T-cell (primary cell): ENCODE data around the gene CEP250. TPM values are rescaled to one million over a fixed set of nuclear protein-coding genes. Genes with fewer than 3 reads are reported as not detected.

Experiments
- ATAC-seq, 4 experiments: fragments of 200-7000 bp in 3 of 4; fragments of 150-1000 bp in 1 of 4; cut with Tn5 transposase; replicated peaks in 1 of 4; 1 replicate in 3 of 4; 2 replicates in 1 of 4; pipeline ENCODE4 v1.10.0; 2021; ENCODE audit warnings: moderate library complexity in 3 of 4, mild to moderate bottlenecking in 2 of 4, moderate number of reproducible peaks in 1 of 4
- CTCF ChIA-PET, 2 donors: fragments of 300-600 bp; sonication (Branson Sonifier 250); formaldehyde crosslinking; loops; one replicate each; lab custom pipeline; 2022; ENCODE audit warnings: antibody characterized with exemption in 2 of 2; lab: Charles Lee
- POLR2A ChIA-PET, 2 donors: fragments of 300-600 bp; sonication (Branson Sonifier 250); formaldehyde crosslinking; loops; one replicate each; lab custom pipeline; 2022; ENCODE audit warnings: antibody characterized with exemption in 2 of 2; lab: Charles Lee
- DNase-seq, 35 experiments: peaks; one replicate each; pipeline versions ENCODE4 v3.0.0 to v3.0.0-alpha.2; 2013 to 2023
- H3K27ac ChIP-seq: one replicate; pipeline ENCODE4 v1.5.1; 2013; ENCODE audit warnings: low read length
- H3K27me3 ChIP-seq, 2 experiments: replicated peaks in 1 of 2; 1 replicate in 1 of 2; 2 replicates in 1 of 2; pipeline versions ENCODE4 v1.6.1 to v1.7.0; 2013; ENCODE audit warnings: low read length in 1 of 2, mixed read lengths in 1 of 2; ENCODE audit not compliant: control insufficient read depth in 2 of 2, insufficient read depth in 2 of 2; ENCODE audit errors: extremely low read depth in 1 of 2
- H3K36me3 ChIP-seq, 2 donors: 1 replicate in 1 of 2; 2 replicates in 1 of 2; pipeline versions ENCODE4 v1.6.1 to v1.7.0; 2013; ENCODE audit warnings: low read length in 1 of 2; ENCODE audit not compliant: control insufficient read depth in 2 of 2, insufficient read depth in 1 of 2; ENCODE audit errors: extremely low read depth in 1 of 2
- H3K4me1 ChIP-seq, 2 experiments: 1 replicate in 1 of 2; 2 replicates in 1 of 2; pipeline versions ENCODE4 v1.6.1 to v1.7.0; 2013; ENCODE audit warnings: low read length in 2 of 2, mixed read lengths in 1 of 2; ENCODE audit not compliant: insufficient read depth in 2 of 2, control insufficient read depth in 1 of 2; ENCODE audit errors: extremely low read depth in 1 of 2
- H3K4me3 ChIP-seq, 2 donors: 1 replicate in 1 of 2; 2 replicates in 1 of 2; pipeline versions ENCODE4 v1.5.1 to v1.7.0; 2013; ENCODE audit warnings: mild to moderate bottlenecking in 2 of 2, low read length in 1 of 2, moderate library complexity in 1 of 2; ENCODE audit not compliant: control insufficient read depth in 1 of 2; ENCODE audit errors: extremely low read depth in 1 of 2
- H3K9me3 ChIP-seq: 2 replicates; pipeline ENCODE4 v1.7.0; 2013
- H3K27ac Mint-ChIP-seq, 2 donors: one replicate each; pipeline ENCODE4 v1.8.0; 2020 to 2021; ENCODE audit warnings: mild to moderate bottlenecking in 2 of 2, mixed read lengths in 2 of 2
- H3K27me3 Mint-ChIP-seq, 2 donors: one replicate each; pipeline ENCODE4 v1.8.0; 2021 to 2022; ENCODE audit warnings: mixed read lengths in 2 of 2
- H3K36me3 Mint-ChIP-seq: one replicate; pipeline ENCODE4 v1.8.0; 2021; ENCODE audit warnings: mixed read lengths
- H3K4me1 Mint-ChIP-seq, 3 donors: one replicate each; pipeline ENCODE4 v1.8.0; 2020 to 2022; ENCODE audit warnings: mixed read lengths in 3 of 3, mild to moderate bottlenecking in 1 of 3
- H3K4me3 Mint-ChIP-seq, 3 donors: one replicate each; pipeline ENCODE4 v1.8.0; 2020 to 2022; ENCODE audit warnings: mild to moderate bottlenecking in 3 of 3, mixed read lengths in 3 of 3, moderate library complexity in 3 of 3
- H3K9me3 Mint-ChIP-seq, 3 donors: one replicate each; pipeline ENCODE4 v1.8.0; 2020 to 2022; ENCODE audit warnings: mixed read lengths in 3 of 3
- whole genome bisulfite sequencing: methylation state at CpG from one replicate; pipeline ENCODE4 v1.1.5; 2013; ENCODE audit warnings: missing lambda C conversion rate; ENCODE audit not compliant: insufficient coverage; 5-methylcytosine and 5-hydroxymethylcytosine counted together
- total RNA-seq, 35 experiments: library from RNA in 6 of 35; stranded (reverse) in 6 of 35; fragments of 120-200 nt in 1 of 35; gene quantifications; one replicate each; pipeline versions ENCODE4 v1.2.1 to v1.2.4 and lab custom pipeline; 2013 to 2026

CEP250 gene
- total RNA-seq, 5 donors from 2014 or later (not counting 1 experiment from before 2014, with no cell fraction given): 45.7 to 70.7 (median 67.4) TPM

DNA sequence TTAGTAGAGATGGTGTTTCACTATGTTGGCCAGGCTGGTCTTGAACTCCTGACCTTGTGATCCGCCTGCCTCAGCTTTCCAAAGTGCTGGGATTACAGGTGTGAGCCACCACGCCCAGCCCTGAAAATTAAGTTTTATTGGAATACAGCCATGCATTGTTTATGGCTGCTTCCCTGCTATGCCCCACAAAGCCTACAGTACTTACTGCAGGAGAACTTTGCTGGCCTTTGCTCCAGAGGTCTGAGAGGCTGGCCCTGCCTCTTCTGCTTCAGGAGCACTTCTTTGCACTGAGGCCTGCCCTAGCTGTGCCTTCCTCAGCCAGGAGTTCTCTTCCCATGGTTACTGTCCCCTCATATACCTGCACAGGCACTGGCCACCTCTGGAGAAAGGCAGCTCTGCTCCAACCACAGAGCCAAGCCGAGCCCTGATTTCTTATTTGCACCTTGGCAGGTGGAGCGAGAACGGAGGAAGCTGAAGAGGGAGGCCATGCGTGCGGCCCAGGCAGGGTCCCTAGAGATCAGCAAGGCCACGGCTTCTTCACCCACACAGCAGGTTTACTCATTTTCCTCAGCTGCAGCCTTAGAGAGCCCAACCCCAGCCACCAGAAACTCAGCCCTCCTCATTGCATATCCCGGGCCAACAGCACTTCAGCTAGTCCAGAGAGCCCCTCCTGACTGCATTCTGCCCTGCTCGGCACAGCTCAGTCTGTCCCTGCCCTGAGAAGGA is 53.3 kb downstream of the CEP250 start:
- Histone ChIP-seq H3K36me3 (peaks cover 29 to 93% of the 10 kb centered on the region in 2 donors), H3K9me3 (no peaks in the 10 kb centered on the region), H3K4me1 (peaks cover 0 to 17% of the 10 kb centered on the region in 2 experiments), H3K27ac (no peak overlapping the region), H3K27me3 (no peaks in the 10 kb centered on the region), H3K4me3 (no peak overlapping the region)
- CTCF ChIA-PET: interaction anchor here in 1 of 2 donors (0.6 kb wide), 1 partner anchor 355 kb away, joined by 3 read pairs; no protein-coding TSS in a partner anchor
- ATAC-seq (no peak), DNase-seq (no peak)
- H3K4me1 Mint-ChIP-seq: peaks cover 24 to 34% (median 29%) of the 10 kb centered on the region in 3 donors
- H3K27me3 Mint-ChIP-seq: no peaks in the 10 kb centered on the region
- POLR2A ChIA-PET: no interaction called here
- H3K9me3 Mint-ChIP-seq: no peaks in the 10 kb centered on the region
- peak overlapping the region in 1 of 2 donors; percentile 39 for H3K27ac Mint-ChIP-seq
- no peak overlapping the region for H3K4me3 Mint-ChIP-seq
- WGBS: 100% methylated on average over 9 of the region's 10 CpGs
- H3K36me3 Mint-ChIP-seq: peaks cover 56% of the 10 kb centered on the region

DNA sequence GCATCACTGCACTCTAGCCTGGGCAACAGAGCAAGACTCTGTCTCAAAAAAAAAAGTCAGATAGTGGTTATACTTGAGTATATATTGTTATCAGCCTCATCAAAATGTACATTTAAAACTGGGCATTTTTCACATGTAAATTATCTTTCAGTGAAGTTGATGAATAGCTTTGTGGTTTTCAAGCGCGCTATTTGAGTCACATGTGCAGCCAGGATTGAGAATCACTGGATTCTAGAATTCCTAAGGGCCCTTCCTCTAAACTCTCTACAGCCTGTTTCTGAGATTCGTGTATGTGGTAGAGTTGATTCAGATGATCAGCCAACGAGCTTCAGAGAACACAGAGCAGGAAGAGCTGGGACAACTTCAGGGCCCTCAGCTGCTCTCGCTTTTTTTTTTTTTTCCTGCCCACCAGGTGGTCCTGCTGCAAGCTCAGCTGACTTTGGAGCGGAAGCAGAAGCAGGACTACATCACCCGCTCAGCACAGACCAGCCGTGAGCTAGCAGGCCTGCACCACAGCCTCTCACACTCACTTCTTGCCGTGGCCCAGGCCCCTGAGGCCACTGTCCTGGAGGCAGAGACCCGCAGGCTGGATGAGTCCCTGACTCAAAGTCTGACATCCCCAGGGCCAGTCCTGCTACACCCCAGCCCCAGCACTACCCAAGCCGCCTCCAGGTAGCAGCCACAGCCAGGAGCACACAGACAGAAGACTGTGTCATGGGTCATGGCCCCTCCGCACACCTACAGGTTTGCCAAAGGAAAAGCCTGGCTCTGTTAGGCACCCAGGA is 55.7 kb downstream of the CEP250 start:
- Histone ChIP-seq H3K4me1 (peaks cover 0 to 3% of the 10 kb centered on the region in 2 experiments), H3K27ac (no peak overlapping the region), H3K9me3 (no peaks in the 10 kb centered on the region), H3K4me3 (no peak overlapping the region), H3K27me3 (no peaks in the 10 kb centered on the region), H3K36me3 (peaks cover 29 to 88% of the 10 kb centered on the region in 2 donors)
- 98% methylated on average over 5 of the region's 12 CpGs for WGBS
- DNase-seq (no peak), ATAC-seq (no peak)
- peaks cover 9 to 12% (median 11%) of the 10 kb centered on the region in 3 donors for H3K4me1 Mint-ChIP-seq
- H3K27me3 Mint-ChIP-seq: no peaks in the 10 kb centered on the region
- ChIA-PET POLR2A (no interaction called here), CTCF (interaction anchor here (0.6 to 0.7 kb wide), 4 partner anchors 165 to 435 kb away, joined by 3 to 4 read pairs (median 4); no protein-coding TSS in a partner anchor)
- no peak overlapping the region for H3K4me3 Mint-ChIP-seq
- H3K9me3 Mint-ChIP-seq: no peaks in the 10 kb centered on the region
- peaks cover 42% of the 10 kb centered on the region for H3K36me3 Mint-ChIP-seq
- peak overlapping the region in 1 of 2 donors; percentile 34 for H3K27ac Mint-ChIP-seq

DNA sequence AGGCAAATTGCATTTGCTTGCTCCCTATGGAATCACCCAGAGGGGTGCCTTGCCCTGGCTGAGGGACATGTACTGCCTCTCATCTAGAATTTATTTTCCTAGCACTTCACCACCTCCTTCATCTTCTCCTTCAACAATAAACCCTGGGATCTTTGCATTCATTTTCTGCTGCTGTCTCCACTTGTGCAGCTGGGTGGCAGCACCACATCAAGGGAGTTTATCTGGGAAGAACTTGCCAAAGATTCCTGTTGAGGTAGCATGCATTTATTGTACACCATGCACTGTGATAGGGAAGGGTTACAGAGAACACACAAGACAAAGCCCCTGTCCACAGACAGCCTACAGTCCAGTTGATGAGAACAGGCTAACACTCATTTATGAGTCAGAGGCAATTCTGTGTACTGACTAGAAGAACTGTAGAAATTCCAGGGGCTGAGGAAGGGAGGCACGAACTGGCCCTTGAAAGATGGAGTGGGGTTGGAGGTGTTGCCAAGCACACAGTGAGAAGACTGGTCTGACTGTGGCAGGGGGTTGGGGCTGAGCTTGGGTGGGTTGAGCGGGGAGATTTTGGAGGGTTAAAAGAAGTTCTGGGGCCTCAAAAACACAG is 56.5 kb downstream of the CEP250 start:
- Histone ChIP-seq H3K27ac (no peak overlapping the region), H3K4me3 (no peak overlapping the region), H3K27me3 (no peaks in the 10 kb centered on the region), H3K9me3 (no peaks in the 10 kb centered on the region), H3K4me1 (no peaks in the 10 kb centered on the region), H3K36me3 (peaks cover 27 to 80% of the 10 kb centered on the region in 2 donors)
- Mint-ChIP-seq H3K36me3 (peaks cover 40% of the 10 kb centered on the region), H3K27ac (peak overlapping the region; percentile 19 to 24), H3K4me3 (no peak overlapping the region), H3K9me3 (no peaks in the 10 kb centered on the region), H3K4me1 (peaks cover 3 to 5% (median 4%) of the 10 kb centered on the region in 3 donors), H3K27me3 (no peaks in the 10 kb centered on the region)
- ChIA-PET POLR2A (no interaction called here), CTCF (interaction anchor here in 1 of 2 donors (0.9 kb wide), 1 partner anchor 41 kb away, joined by 3 read pairs; no protein-coding TSS in a partner anchor)
- ATAC-seq: no peak
- no peak for DNase-seq
- whole genome bisulfite sequencing: 100% methylated on average over 1 of the region's 2 CpGs

- no peaks in the 10 kb centered on the region for H3K27me3 Mint-ChIP-seq
- peaks cover 28% of the 10 kb centered on the region for H3K36me3 Mint-ChIP-seq
- no peak for DNase-seq
- H3K4me3 Mint-ChIP-seq: no peak overlapping the region
- Histone ChIP-seq H3K36me3 (peaks cover 10 to 55% of the 10 kb centered on the region in 2 donors), H3K27ac (no peak overlapping the region), H3K9me3 (no peaks in the 10 kb centered on the region), H3K27me3 (no peaks in the 10 kb centered on the region), H3K4me3 (no peak overlapping the region), H3K4me1 (no peaks in the 10 kb centered on the region)
- peak overlapping the region in 1 of 2 donors; percentile 4 for H3K27ac Mint-ChIP-seq
- H3K9me3 Mint-ChIP-seq: no peaks in the 10 kb centered on the region
- no peak for ATAC-seq
- no peaks in the 10 kb centered on the region for H3K4me1 Mint-ChIP-seq
- WGBS: 97% methylated on average over 6 of the region's 11 CpGs
- POLR2A ChIA-PET: no interaction called here
- CTCF ChIA-PET: no interaction called here
These were observed 59.1 kb downstream of the CEP250 start for GRCh38 chr20:35514371-35514932.

DNA sequence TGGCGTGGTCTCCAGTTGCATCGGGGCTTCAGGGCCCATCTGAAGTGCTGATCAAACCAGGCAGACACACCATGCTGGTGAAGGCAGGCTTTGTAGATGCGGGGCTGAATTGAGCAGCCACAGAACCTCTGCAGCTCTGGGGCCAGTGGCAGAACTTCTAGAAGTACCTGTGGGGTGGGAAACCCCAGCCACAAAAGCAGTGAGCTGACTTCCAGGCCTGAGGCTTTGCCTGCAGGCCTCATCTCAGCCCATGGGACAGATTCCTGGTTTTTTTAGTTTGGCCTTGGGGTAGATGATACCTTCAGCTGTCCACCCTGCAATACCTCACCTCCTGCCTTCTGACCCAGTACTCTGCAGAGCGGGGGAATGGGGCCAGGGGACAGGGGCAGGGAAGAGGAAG is 59.9 kb downstream of the CEP250 start:
- Mint-ChIP-seq H3K4me3 (no peak overlapping the region), H3K27me3 (no peaks in the 10 kb centered on the region), H3K9me3 (no peaks in the 10 kb centered on the region), H3K36me3 (peaks cover 22% of the 10 kb centered on the region), H3K4me1 (no peaks in the 10 kb centered on the region), H3K27ac (no peak overlapping the region)
- CTCF ChIA-PET: interaction anchor here in 1 of 2 donors (0.6 kb wide), 1 partner anchor 11 kb away, joined by 6 read pairs; no protein-coding TSS in a partner anchor
- no peaks in the 10 kb centered on the region for H3K9me3 ChIP-seq
- POLR2A ChIA-PET: no interaction called here
- WGBS: 93% methylated on average over 2 of the region's 4 CpGs
- no peak for DNase-seq
- H3K4me1 ChIP-seq: no peaks in the 10 kb centered on the region
- no peak overlapping the region for H3K27ac ChIP-seq
- no peaks in the 10 kb centered on the region for H3K27me3 ChIP-seq
- H3K4me3 ChIP-seq: no peak overlapping the region
- peaks cover 10 to 46% of the 10 kb centered on the region in 2 donors for H3K36me3 ChIP-seq
- ATAC-seq: no peak
